B cell (primary cell): ENCODE data around the gene STXBP2. TPM values are rescaled to one million over a fixed set of nuclear protein-coding genes. Genes with fewer than 3 reads are reported as not detected.

Source experiments
- ATAC-seq: fragments of 200-7000 bp; cut with Tn5 transposase; one replicate; pipeline ENCODE4 v1.10.0; 2021; ENCODE audit warnings: low read depth, mild to moderate bottlenecking, moderate number of reproducible peaks, moderate library complexity
- CTCF ChIA-PET: fragments of 350-600 bp; sonication (Branson Sonifier 250); formaldehyde crosslinking; loops from one replicate; lab custom pipeline; 2021; ENCODE audit warnings: antibody characterized with exemption, inconsistent platforms; lab: Charles Lee
- POLR2A ChIA-PET: fragments of 350-600 bp; sonication (Branson Sonifier 250); formaldehyde crosslinking; loops from one replicate; lab custom pipeline; 2021; ENCODE audit warnings: antibody characterized with exemption; lab: Charles Lee
- DNase-seq: peaks from one replicate; pipeline ENCODE4 v3.0.0; 2013
- H2AFZ ChIP-seq: 2 replicates; pipeline ENCODE4 v1.6.1; 2012; ENCODE audit warnings: mild to moderate bottlenecking, low read depth, low read length; ENCODE audit not compliant: insufficient read depth, poor library complexity, severe bottlenecking
- H3K27ac ChIP-seq, 2 donors: 1 replicate in 1 of 2; 2 replicates in 1 of 2; pipeline ENCODE4 v1.5.1; 2012 to 2013; ENCODE audit warnings: low read length in 2 of 2, mild to moderate bottlenecking in 2 of 2, moderate library complexity in 1 of 2
- H3K27me3 ChIP-seq, 4 experiments: fragments of 200-600 bp in 1 of 4; sonication (generic) in 1 of 4; replicated peaks in 1 of 4; 1 replicate in 2 of 4; 2 replicates in 2 of 4; pipeline versions ENCODE4 v1.6.1 to v1.7.0; 2013 to 2016; ENCODE audit warnings: low read length in 3 of 4, mild to moderate bottlenecking in 2 of 4, mixed read lengths in 1 of 4, moderate library complexity in 1 of 4; ENCODE audit not compliant: insufficient read depth in 4 of 4, control insufficient read depth in 3 of 4; ENCODE audit errors: control extremely low read depth in 1 of 4
- H3K36me3 ChIP-seq, 2 experiments: replicated peaks in 1 of 2; 1 replicate in 1 of 2; 2 replicates in 1 of 2; pipeline versions ENCODE4 v1.6.1 to v1.7.1; 2013; ENCODE audit warnings: low read length in 1 of 2; ENCODE audit not compliant: insufficient read depth in 2 of 2, control insufficient read depth in 1 of 2; ENCODE audit errors: control extremely low read depth in 1 of 2, extremely low read depth in 1 of 2
- H3K4me1 ChIP-seq, 2 donors: fragments of 200-600 bp in 1 of 2; sonication (generic) in 1 of 2; 1 replicate in 1 of 2; 2 replicates in 1 of 2; pipeline versions ENCODE4 v1.5.1 to v1.6.1; 2013 to 2017; ENCODE audit warnings: low read length in 2 of 2; ENCODE audit not compliant: control insufficient read depth in 2 of 2, insufficient read depth in 2 of 2
- H3K4me2 ChIP-seq: replicated peaks from 2 replicates; pipeline ENCODE3; 2012; ENCODE audit warnings: mild to moderate bottlenecking, low read depth, low read length; ENCODE audit not compliant: poor library complexity, severe bottlenecking
- H3K4me3 ChIP-seq, 5 experiments: fragments of 200-600 bp in 1 of 5; sonication (generic) in 1 of 5; 1 replicate in 3 of 5; 2 replicates in 2 of 5; pipeline versions ENCODE4 v1.5.1 to v1.7.0; 2011 to 2016; ENCODE audit warnings: low read length in 4 of 5, mild to moderate bottlenecking in 4 of 5, low read depth in 2 of 5, control low read depth in 1 of 5, moderate library complexity in 1 of 5; ENCODE audit not compliant: insufficient read depth in 1 of 5; ENCODE audit errors: control extremely low read depth in 1 of 5, extremely low read depth in 1 of 5
- H3K79me2 ChIP-seq: fragments of 200-600 bp; sonication (generic); one replicate; pipeline ENCODE4 v1.6.0; 2016; ENCODE audit warnings: low read length; ENCODE audit not compliant: control insufficient read depth, insufficient read depth
- H3K9ac ChIP-seq: fragments of 200-600 bp; sonication (generic); 2 replicates; pipeline ENCODE4 v1.6.1; 2017; ENCODE audit warnings: mild to moderate bottlenecking, low read length, moderate library complexity
- H3K9me3 ChIP-seq, 3 donors: one replicate each; pipeline versions ENCODE4 v1.6.1 to v1.7.1; 2013; ENCODE audit warnings: low read length in 2 of 3; ENCODE audit not compliant: control insufficient read depth in 2 of 3, insufficient read depth in 1 of 3; ENCODE audit errors: control extremely low read depth in 1 of 3
- H4K20me1 ChIP-seq: 2 replicates; pipeline ENCODE4 v1.6.0; 2012; ENCODE audit warnings: mild to moderate bottlenecking, low read length; ENCODE audit not compliant: insufficient read depth, control insufficient read depth, poor library complexity, severe bottlenecking
- H3K27ac Mint-ChIP-seq: one replicate; pipeline ENCODE4 v1.8.0; 2021; ENCODE audit warnings: mixed read lengths
- H3K27me3 Mint-ChIP-seq: one replicate; pipeline ENCODE4 v1.8.0; 2021; ENCODE audit warnings: mixed read lengths
- H3K4me1 Mint-ChIP-seq: one replicate; pipeline ENCODE4 v1.8.0; 2021; ENCODE audit warnings: mixed read lengths
- H3K4me3 Mint-ChIP-seq: one replicate; pipeline ENCODE4 v1.8.0; 2021; ENCODE audit warnings: mixed read lengths
- H3K9me3 Mint-ChIP-seq: one replicate; pipeline ENCODE4 v1.8.0; 2022; ENCODE audit warnings: mixed read lengths; ENCODE audit not compliant: insufficient read depth
- CTCF ChIP-seq: fragments of 200-600 bp; IDR thresholded peaks from one replicate; pipeline ENCODE4 v1.8.0; 2022; ENCODE audit warnings: antibody characterized with exemption, mild to moderate bottlenecking
- EZH2 ChIP-seq: IDR thresholded peaks from 2 replicates; pipeline ENCODE4 v1.6.1; 2012; ENCODE audit warnings: borderline replicate concordance, low read depth, mild to moderate bottlenecking, moderate library complexity, low read length; ENCODE audit not compliant: insufficient read depth, poor library complexity, severe bottlenecking
- WGBS: methylation state at CpG from one replicate; pipeline ENCODE4 v1.1.5; 2013; ENCODE audit warnings: missing lambda C conversion rate; ENCODE audit not compliant: insufficient coverage; 5-methylcytosine and 5-hydroxymethylcytosine counted together
- intact Hi-C: fragments of 100-400 bp; cut with micrococcal nuclease; formaldehyde crosslinking; loops from one replicate; pipeline ENCODE4 v1.10.0; 2022
- polyA plus RNA-seq: library from polyadenylated mRNA; depleted of rRNA; stranded (reverse); fragments of >200 nt; gene quantifications from 2 replicates; pipeline ENCODE4 v1.2.3, GENCODE V29; 2012
- total RNA-seq, 2 donors: library from RNA; stranded (reverse); fragments of 120-200 nt in 1 of 2; gene quantifications; 1 replicate in 1 of 2; 2 replicates in 1 of 2; pipeline versions ENCODE4 v1.2.3 to v1.2.4, GENCODE V29; 2013 to 2022

Gene STXBP2
- total and polyA plus RNA-seq, 2 donors (not counting 1 experiment from before 2014, with no cell fraction given), result 222 to 226 TPM

GRCh38 chr19:7598180-7598579, 38.7 kb upstream of the STXBP2 start:
- no peak for DNase-seq
- H3K36me3 ChIP-seq, result no peaks in the 10 kb centered on the region
- no peaks in the 10 kb centered on the region for H3K79me2 ChIP-seq
- H3K9me3 ChIP-seq, result peaks cover 0 to 4% (median 0%) of the 10 kb centered on the region in 3 donors
- H3K9me3 Mint-ChIP-seq, result peaks cover 2% of the 10 kb centered on the region
- no peak overlapping the region for H3K27ac ChIP-seq
- no peak overlapping the region for H3K4me2 ChIP-seq
- H3K9ac ChIP-seq, result no peak overlapping the region
- ChIA-PET CTCF (interaction anchor here (1.4 kb wide), 1 partner anchor 30 kb away, joined by 4 read pairs; no protein-coding TSS in a partner anchor), POLR2A (no interaction called here)
- no peak overlapping the region for H3K27ac Mint-ChIP-seq
- H3K4me1 ChIP-seq, result peaks cover 11 to 13% of the 10 kb centered on the region in 2 donors
- no peak overlapping the region for H2AFZ ChIP-seq
- intact Hi-C loops, result no loop called here
- no peak for ATAC-seq
- H3K4me3 ChIP-seq, result no peak overlapping the region
- 73% methylated on average over 6 of the region's 6 CpGs for WGBS
- peaks cover 45% of the 10 kb centered on the region for H3K27me3 Mint-ChIP-seq
- peaks cover 0 to 47% (median 11%) of the 10 kb centered on the region in 4 experiments for H3K27me3 ChIP-seq
- H3K4me3 Mint-ChIP-seq, result no peak overlapping the region
- no peaks in the 10 kb centered on the region for H4K20me1 ChIP-seq
- peaks cover 11% of the 10 kb centered on the region for H3K4me1 Mint-ChIP-seq
- no peak for TF ChIP-seq CTCF

GRCh38 chr19:7600721-7601120, 36.2 kb upstream of the STXBP2 start:
- CTCF ChIA-PET, result interaction anchor here (1.1 kb wide), 1 partner anchor 32 kb away, joined by 4 read pairs; no protein-coding TSS in a partner anchor

More at GRCh38 chr19:7600721-7601120, 36.2 kb upstream of the STXBP2 start:
- Histone ChIP-seq H3K9ac (no peak overlapping the region), H3K4me1 (peaks cover 7 to 9% of the 10 kb centered on the region in 2 donors), H3K36me3 (no peaks in the 10 kb centered on the region), H3K27ac (no peak overlapping the region), H3K9me3 (peaks cover 0 to 12% (median 0%) of the 10 kb centered on the region in 3 donors), H3K4me2 (no peak overlapping the region), H3K4me3 (no peak overlapping the region), H3K79me2 (no peaks in the 10 kb centered on the region), H2AFZ (no peak overlapping the region), H3K27me3 (peaks cover 0 to 49% (median 6%) of the 10 kb centered on the region in 4 experiments), H4K20me1 (no peaks in the 10 kb centered on the region)
- POLR2A ChIA-PET, result no interaction called here
- intact Hi-C loops, result no loop called here
- no peak for DNase-seq
- Mint-ChIP-seq H3K4me1 (peaks cover 7% of the 10 kb centered on the region), H3K4me3 (no peak overlapping the region), H3K9me3 (peaks cover 2% of the 10 kb centered on the region), H3K27ac (no peak overlapping the region), H3K27me3 (peaks cover 32% of the 10 kb centered on the region)
- TF ChIP-seq CTCF (no peak), EZH2 (no peak)
- ATAC-seq, result no peak
